ENCODE measurements around the gene NTN5.
A peak's percentile ranks its signal among the peaks of the same experiment; 100 is the strongest.
"Not testable (repeated sequence)": the region's sequence is repeated elsewhere in the genome, so short reads cannot be mapped to it uniquely, and the experiment has no call there.

NTN5 gene

GRCh38 chr19:48669903-48670668 is 2.7 kb downstream of the NTN5 start:
- DNase-seq, result no peak

GRCh38 chr19:48668761-48669160 is 4.1 kb downstream of the NTN5 start:
- no peak for DNase-seq

- no peak for DNase-seq
Measured at GRCh38 chr19:48668332-48668731, 4.5 kb downstream of the NTN5 start.

- DNase-seq, result no peak
Measured at GRCh38 chr19:48665786-48666185, 7.0 kb downstream of the NTN5 start.

- DNase-seq, result no peak
Measured at GRCh38 chr19:48664476-48664875, 8.3 kb downstream of the NTN5 start.

GRCh38 chr19:48663667-48664066 is 9.2 kb downstream of the NTN5 start:
- no peak for DNase-seq

- no peak for DNase-seq
Measured at GRCh38 chr19:48661711-48662090, 11.1 kb downstream of the NTN5 start.

- peak; percentile 67 for DNase-seq
Measured at GRCh38 chr19:48660852-48661710, 11.7 kb downstream of the NTN5 start.

GRCh38 chr19:48659768-48660167 is 13.0 kb downstream of the NTN5 start:
- no peak for DNase-seq

GRCh38 chr19:48658483-48658882 is 14.3 kb downstream of the NTN5 start:
- DNase-seq, result no peak

- not testable (repeated sequence) for DNase-seq
Measured at GRCh38 chr19:48657828-48658227, 15.0 kb downstream of the NTN5 start.

GRCh38 chr19:48656840-48657474 is 15.9 kb downstream of the NTN5 start:
- no peak for DNase-seq

GRCh38 chr19:48654299-48655059 is 18.3 kb downstream of the NTN5 start:
- DNase-seq, result peak; percentile 74

- DNase-seq, result no peak
Measured at GRCh38 chr19:48651683-48652048, 21.2 kb downstream of the NTN5 start.

- no peak for DNase-seq
Measured at GRCh38 chr19:48650974-48651682, 21.7 kb downstream of the NTN5 start.

GRCh38 chr19:48648134-48648533 is 24.7 kb downstream of the NTN5 start:
- no peak for DNase-seq

- DNase-seq, result no peak
Measured at GRCh38 chr19:48646722-48647216, 26.0 kb downstream of the NTN5 start.

GRCh38 chr19:48646001-48646721 is 26.7 kb downstream of the NTN5 start, which contains the start of gene CA11:
Gene CA11, minus strand, starts transcription at chr19:48646187. Its CDS starts 555 bp downstream, at chr19:48645632.
- DNase-seq, result peak; percentile 92

GRCh38 chr19:48645620-48646000 is 27.2 kb downstream of the NTN5 start:
- DNase-seq, result no peak

- peak; percentile 76 for DNase-seq
Measured at GRCh38 chr19:48644839-48645619, 27.8 kb downstream of the NTN5 start.

Data from left hindlimb (tissue), 1 donor.